HEK293 (cell line): Measurements from ENCODE around the gene KRTAP12-1.

ENCODE experiments used
- CTCF ChIA-PET: fragments of 350-600 bp; formaldehyde crosslinking; extraction: SDS; loops from one replicate; lab custom pipeline; 2021; ENCODE audit warnings: antibody characterized with exemption; lab: Yijun Ruan, JAX
- POLR2A ChIA-PET: fragments of 300-600 bp; formaldehyde crosslinking; extraction: SDS; loops from one replicate; lab custom pipeline; 2020; ENCODE audit warnings: antibody characterized with exemption, inconsistent platforms; lab: Yijun Ruan, JAX
- H3K27ac ChIP-seq: fragments of 200-500 bp; sonication (Bioruptor generic); 2 replicates; pipeline ENCODE4 v1.5.1; 2014; ENCODE audit warnings: low read depth, low read length, control low read depth, inconsistent platforms; ENCODE audit errors: extremely low read depth
- H3K36me3 ChIP-seq, 2 experiments: fragments of 200-500 bp in 1 of 2; sonication (Bioruptor generic) in 1 of 2; 1 replicate in 1 of 2; 2 replicates in 1 of 2; pipeline ENCODE4 v1.5.1; 2014 to 2017; ENCODE audit warnings: inconsistent platforms in 2 of 2, low read length in 2 of 2; ENCODE audit not compliant: control insufficient read depth in 2 of 2, insufficient read depth in 1 of 2
- H3K4me1 ChIP-seq: fragments of 200-500 bp; sonication (Bioruptor generic); 2 replicates; pipeline ENCODE4 v1.5.1; 2014; ENCODE audit warnings: mild to moderate bottlenecking, low read length, inconsistent platforms; ENCODE audit not compliant: control insufficient read depth, insufficient read depth
- H3K4me3 ChIP-seq: 2 replicates; pipeline ENCODE4 v1.5.1; 2011; ENCODE audit warnings: low read depth, mild to moderate bottlenecking, control low read depth, low read length, moderate library complexity
- H3K9me3 ChIP-seq: fragments of 200-500 bp; sonication (Bioruptor generic); 2 replicates; pipeline ENCODE4 v1.5.1; 2014; ENCODE audit warnings: low read depth, low read length, inconsistent platforms; ENCODE audit not compliant: control insufficient read depth, insufficient read depth
- EGR2 ChIP-seq: fragments of 450-650 bp; formaldehyde crosslinking; IDR thresholded peaks from 2 replicates; pipeline ENCODE4 v1.5.1; 2016; ENCODE audit warnings: low read depth, missing biosample characterization, missing genetic modification characterization
- ELK4 ChIP-seq: IDR thresholded peaks from 2 replicates; pipeline ENCODE4 v1.6.1; 2011; ENCODE audit warnings: mild to moderate bottlenecking, low read depth, low read length, borderline replicate concordance
- GLIS1 ChIP-seq: fragments of 450-650 bp; formaldehyde crosslinking; IDR thresholded peaks from 2 replicates; pipeline ENCODE4 v1.5.1; 2016; ENCODE audit warnings: missing biosample characterization, missing genetic modification characterization
- HOXA7 ChIP-seq: sonication (generic); formaldehyde crosslinking; IDR thresholded peaks from 2 replicates; pipeline ENCODE4 v1.8.1; 2022; ENCODE audit warnings: missing genetic modification reagents, borderline replicate concordance
- KLF1 ChIP-seq: fragments of 450-650 bp; formaldehyde crosslinking; IDR thresholded peaks from 2 replicates; pipeline ENCODE4 v1.5.1; 2016; ENCODE audit warnings: missing biosample characterization, missing genetic modification characterization
- KLF7 ChIP-seq: fragments of 450-650 bp; formaldehyde crosslinking; IDR thresholded peaks from 2 replicates; pipeline ENCODE4 v1.5.1; 2016; ENCODE audit warnings: missing biosample characterization, missing genetic modification characterization, borderline replicate concordance
- MZF1 ChIP-seq: fragments of 450-650 bp; formaldehyde crosslinking; IDR thresholded peaks from 2 replicates; pipeline ENCODE4 v1.5.1; 2017; ENCODE audit warnings: missing biosample characterization, missing genetic modification characterization, borderline replicate concordance
- REST ChIP-seq: fragments of 450-650 bp; formaldehyde crosslinking; IDR thresholded peaks from 2 replicates; pipeline ENCODE4 v1.5.1; 2016; ENCODE audit warnings: missing biosample characterization, missing genetic modification characterization
- SALL2 ChIP-seq: fragments of 450-650 bp; formaldehyde crosslinking; IDR thresholded peaks from 2 replicates; pipeline ENCODE4 v1.5.0; 2017; ENCODE audit warnings: missing biosample characterization, mild to moderate bottlenecking, missing genetic modification characterization, borderline replicate concordance
- SP3 ChIP-seq: fragments of 450-650 bp; formaldehyde crosslinking; IDR thresholded peaks from 2 replicates; pipeline ENCODE4 v1.5.1; 2016; ENCODE audit warnings: missing biosample characterization, missing genetic modification characterization
- ZBTB17 ChIP-seq: fragments of 450-650 bp; formaldehyde crosslinking; IDR thresholded peaks from 2 replicates; pipeline ENCODE4 v1.5.1; 2016; ENCODE audit warnings: missing biosample characterization, missing genetic modification characterization
- ZFP69B ChIP-seq: fragments of 450-650 bp; formaldehyde crosslinking; IDR thresholded peaks from 2 replicates; pipeline ENCODE4 v1.5.1; 2016; ENCODE audit warnings: missing biosample characterization, missing genetic modification characterization
- ZNF174 ChIP-seq: fragments of 450-650 bp; formaldehyde crosslinking; IDR thresholded peaks from 2 replicates; pipeline ENCODE4 v1.5.0; 2017; ENCODE audit warnings: missing biosample characterization, mild to moderate bottlenecking, missing genetic modification characterization
- ZNF175 ChIP-seq: fragments of 450-650 bp; formaldehyde crosslinking; IDR thresholded peaks from 2 replicates; pipeline ENCODE4 v1.5.1; 2016; ENCODE audit warnings: missing biosample characterization, missing genetic modification characterization
- ZNF211 ChIP-seq: fragments of 450-650 bp; formaldehyde crosslinking; IDR thresholded peaks from 2 replicates; pipeline ENCODE4 v1.5.1; 2016; ENCODE audit warnings: low read depth, missing biosample characterization, missing genetic modification characterization
- ZNF311 ChIP-seq: fragments of 450-650 bp; formaldehyde crosslinking; IDR thresholded peaks from 2 replicates; pipeline ENCODE4 v1.5.1; 2017; ENCODE audit warnings: missing biosample characterization, missing genetic modification characterization, borderline replicate concordance
- ZNF341 ChIP-seq: fragments of 450-650 bp; formaldehyde crosslinking; IDR thresholded peaks from 2 replicates; pipeline ENCODE4; 2016; ENCODE audit warnings: low read depth, missing biosample characterization, missing genetic modification characterization
- ZNF529 ChIP-seq: fragments of 450-650 bp; formaldehyde crosslinking; IDR thresholded peaks from 2 replicates; pipeline ENCODE4 v1.5.1; 2017; ENCODE audit warnings: missing genetic modification characterization, missing biosample characterization; ENCODE audit not compliant: insufficient replicate concordance
- ZNF530 ChIP-seq: fragments of 450-650 bp; formaldehyde crosslinking; IDR thresholded peaks from 2 replicates; pipeline ENCODE4 v1.5.1; 2016; ENCODE audit warnings: low read depth, missing biosample characterization, missing genetic modification characterization
- ZNF610 ChIP-seq: fragments of 450-650 bp; formaldehyde crosslinking; IDR thresholded peaks from 2 replicates; pipeline ENCODE4 v1.5.1; 2016; ENCODE audit warnings: missing biosample characterization, missing genetic modification characterization, borderline replicate concordance
- ZNF623 ChIP-seq: fragments of 450-650 bp; formaldehyde crosslinking; IDR thresholded peaks from 2 replicates; pipeline ENCODE4 v1.5.1; 2016; ENCODE audit warnings: missing biosample characterization, missing genetic modification characterization
- ZNF624 ChIP-seq: fragments of 450-650 bp; formaldehyde crosslinking; IDR thresholded peaks from 2 replicates; pipeline ENCODE4 v1.5.1; 2017; ENCODE audit warnings: missing biosample characterization, missing genetic modification characterization
- ZNF658 ChIP-seq: fragments of 450-650 bp; formaldehyde crosslinking; IDR thresholded peaks from 2 replicates; pipeline ENCODE4; 2016; ENCODE audit warnings: missing biosample characterization, missing genetic modification characterization
- ZNF701 ChIP-seq: fragments of 450-650 bp; formaldehyde crosslinking; IDR thresholded peaks from 2 replicates; pipeline ENCODE4 v1.5.1; 2016; ENCODE audit warnings: missing biosample characterization, missing genetic modification characterization
- ZNF792 ChIP-seq: fragments of 450-650 bp; formaldehyde crosslinking; IDR thresholded peaks from 2 replicates; pipeline ENCODE4 v1.5.1; 2016; ENCODE audit warnings: missing biosample characterization, missing genetic modification characterization
- ZNF830 ChIP-seq: fragments of 450-650 bp; IDR thresholded peaks from 2 replicates; pipeline ENCODE4 v1.5.0; 2018; ENCODE audit warnings: missing biosample characterization, missing genetic modification characterization, low read depth, mild to moderate bottlenecking, moderate library complexity
- ZSCAN30 ChIP-seq: fragments of 450-650 bp; IDR thresholded peaks from 2 replicates; pipeline ENCODE4 v1.5.1; 2018; ENCODE audit warnings: missing biosample characterization, mild to moderate bottlenecking, missing genetic modification characterization, moderate library complexity
- TF ChIP-seq, protein P1 (sequence below): fragments of 450-650 bp; formaldehyde crosslinking; IDR thresholded peaks from 2 replicates; pipeline ENCODE4 v1.5.1; 2016; ENCODE audit warnings: missing biosample characterization, missing genetic modification characterization

Gene KRTAP12-1

DNA sequence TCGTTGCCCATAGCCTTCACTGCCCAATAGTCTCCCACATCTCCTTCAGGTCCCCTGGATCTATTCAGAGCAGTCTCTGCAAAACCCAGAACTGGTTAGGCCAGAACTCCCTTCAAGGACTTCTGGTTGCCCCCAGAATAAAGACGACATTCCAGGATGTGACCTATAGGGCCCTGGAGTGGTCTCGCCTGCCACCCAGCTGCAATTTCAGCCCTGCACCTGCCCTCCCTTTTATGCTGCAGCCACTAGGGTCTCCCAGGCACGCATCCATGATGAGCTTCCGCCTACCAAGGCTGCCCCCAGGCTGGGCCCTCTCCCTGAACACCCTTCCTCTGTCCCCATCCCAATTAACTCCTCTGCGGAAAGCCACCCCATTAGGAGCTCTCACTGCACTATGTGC lies 36.6 kb upstream of the KRTAP12-1 start (continued):
- TF ChIP-seq HOXA7 (CRISPR knock-in tag) (no peak), GLIS1 (tag by site-specific recombination) (no peak), ZNF174 (tag by site-specific recombination) (no peak), ZNF830 (tag by site-specific recombination) (no peak), ELK4 (no peak), ZNF341 (tag by site-specific recombination) (no peak), ZNF175 (tag by site-specific recombination) (no peak)
- TF ChIP-seq, protein P1, sequence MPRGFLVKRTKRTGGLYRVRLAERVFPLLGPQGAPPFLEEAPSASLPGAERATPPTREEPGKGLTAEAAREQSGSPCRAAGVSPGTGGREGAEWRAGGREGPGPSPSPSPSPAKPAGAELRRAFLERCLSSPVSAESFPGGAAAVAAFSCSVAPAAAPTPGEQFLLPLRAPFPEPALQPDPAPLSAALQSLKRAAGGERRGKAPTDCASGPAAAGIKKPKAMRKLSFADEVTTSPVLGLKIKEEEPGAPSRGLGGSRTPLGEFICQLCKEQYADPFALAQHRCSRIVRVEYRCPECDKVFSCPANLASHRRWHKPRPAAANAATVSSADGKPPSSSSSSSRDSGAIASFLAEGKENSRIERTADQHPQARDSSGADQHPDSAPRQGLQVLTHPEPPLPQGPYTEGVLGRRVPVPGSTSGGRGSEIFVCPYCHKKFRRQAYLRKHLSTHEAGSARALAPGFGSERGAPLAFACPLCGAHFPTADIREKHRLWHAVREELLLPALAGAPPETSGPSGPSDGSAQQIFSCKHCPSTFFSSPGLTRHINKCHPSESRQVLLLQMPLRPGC: no peak

DNA sequence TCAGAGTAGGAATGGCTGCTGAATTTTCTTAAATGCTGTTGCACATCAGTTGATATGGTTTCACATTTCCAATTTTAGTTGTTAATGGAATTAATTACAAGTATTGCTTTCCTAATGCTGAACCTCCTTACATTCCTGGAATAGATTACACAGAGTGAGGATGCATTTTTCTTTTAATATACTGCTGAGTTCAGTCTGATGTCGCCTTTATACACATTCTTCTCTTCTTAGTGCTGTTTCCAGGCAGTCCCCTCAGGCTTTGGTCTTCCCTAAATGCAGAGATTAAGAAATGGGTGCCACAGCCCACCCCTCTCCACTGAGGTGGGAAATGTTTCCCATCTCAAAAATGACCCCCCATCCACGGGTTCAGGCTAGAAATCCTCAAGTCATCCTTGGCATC lies 36.1 kb upstream of the KRTAP12-1 start:
- Histone ChIP-seq H3K4me3 (no peak overlapping the region), H3K27ac (no peak overlapping the region), H3K36me3 (no peaks in the 10 kb centered on the region), H3K4me1 (no peaks in the 10 kb centered on the region), H3K9me3 (no peaks in the 10 kb centered on the region)
- TF ChIP-seq ZBTB17 (tag by site-specific recombination) (no peak), KLF1 (tag by site-specific recombination) (no peak), GLIS1 (tag by site-specific recombination) (no peak), SP3 (tag by site-specific recombination) (no peak), SALL2 (tag by site-specific recombination) (no peak)
- ChIA-PET POLR2A (no interaction called here), CTCF (no interaction called here)

- no peak overlapping the region for H3K4me3 ChIP-seq
- CTCF ChIA-PET: no interaction called here
- no peaks in the 10 kb centered on the region for H3K9me3 ChIP-seq
- TF ChIP-seq ZNF529 (tag by site-specific recombination) (no peak), ZNF701 (tag by site-specific recombination) (no peak), ZNF792 (tag by site-specific recombination) (no peak), EGR2 (tag by site-specific recombination) (no peak), ZNF624 (tag by site-specific recombination) (no peak), ZNF658 (tag by site-specific recombination) (no peak), ZNF610 (tag by site-specific recombination) (no peak), KLF7 (no peak), ZNF530 (tag by site-specific recombination) (no peak), ZNF311 (tag by site-specific recombination) (no peak), REST (tag by site-specific recombination) (no peak), ZNF623 (tag by site-specific recombination) (no peak), MZF1 (tag by site-specific recombination) (no peak), ZSCAN30 (tag by site-specific recombination) (no peak), ZFP69B (no peak), ZNF211 (tag by site-specific recombination) (no peak)
- TF ChIP-seq, all 188 proteins: peak for 0
- POLR2A ChIA-PET: no interaction called here
- no peaks in the 10 kb centered on the region for H3K36me3 ChIP-seq
- H3K4me1 ChIP-seq: no peaks in the 10 kb centered on the region
- no peak overlapping the region for H3K27ac ChIP-seq
These were observed 35.0 kb upstream of the KRTAP12-1 start for GRCh38 chr21:44716984-44717383.
